Cerebellar cortex (tissue), 1 donor: ENCODE results near the gene EFNA4.

Experiments used
- DNase-seq: peaks from one replicate; pipeline ENCODE4 v3.0.0-alpha.2; 2015; ENCODE audit warnings: low spot score

The EFNA4 gene

GRCh38 chr1:155051777-155052398 is 11.7 kb upstream of the EFNA4 start:
- DNase-seq: peak; percentile 47

GRCh38 chr1:155052439-155053395 is 10.8 kb upstream of the EFNA4 start:
- DNase-seq: no peak

- DNase-seq: no peak
These were observed 9.9 kb upstream of the EFNA4 start for GRCh38 chr1:155053531-155054105.

- DNase-seq: no peak
These were observed 6.4 kb upstream of the EFNA4 start for GRCh38 chr1:155057104-155057503.

GRCh38 chr1:155057788-155058211 is 5.7 kb upstream of the EFNA4 start:
- no peak for DNase-seq

- DNase-seq: no peak
These were observed 2.8 kb upstream of the EFNA4 start for GRCh38 chr1:155060736-155061135.

GRCh38 chr1:155061381-155062150 is 2.0 kb upstream of the EFNA4 start:
- peak; percentile 88 for DNase-seq

GRCh38 chr1:155062151-155062686 is 1.3 kb upstream of the EFNA4 start:
- no peak for DNase-seq

- DNase-seq: peak; percentile 67
These were observed 683 bp upstream of the EFNA4 start for GRCh38 chr1:155062702-155063411.

- no peak for DNase-seq
These were observed 731 bp downstream of the EFNA4 start for GRCh38 chr1:155064111-155064831.

- no peak for DNase-seq
These were observed 1.4 kb downstream of the EFNA4 start for GRCh38 chr1:155064832-155065429.

GRCh38 chr1:155066777-155067176 is 3.2 kb downstream of the EFNA4 start:
- DNase-seq: no peak

GRCh38 chr1:155068599-155068998 is 5.1 kb downstream of the EFNA4 start:
- DNase-seq: no peak

GRCh38 chr1:155069551-155070157 is 6.1 kb downstream of the EFNA4 start:
- no peak for DNase-seq

- DNase-seq: no peak
These were observed 6.7 kb downstream of the EFNA4 start for GRCh38 chr1:155070158-155070621.

GRCh38 chr1:155070721-155071569 is 7.4 kb downstream of the EFNA4 start:
- peak; percentile 61 for DNase-seq

GRCh38 chr1:155071701-155072100 is 8.2 kb downstream of the EFNA4 start:
- DNase-seq: no peak

- no peak for DNase-seq
These were observed 9.2 kb downstream of the EFNA4 start for GRCh38 chr1:155072531-155073289.
